Measurements from ENCODE around the gene ANKRD55.

- TF ChIP-seq POLR2A (IDR thresholded peaks at IDR 0.05) (no peak), CTCF (IDR thresholded peaks at IDR 0.05) (no peak)
Measured at GRCh38 chr5:56253924-56254323, 20.8 kb upstream of the ANKRD55 start.

All from sigmoid colon (tissue), 3 donors.